HFFc6 (cell line): ENCODE data around the gene PRM1. TPM values are rescaled to one million over a fixed set of nuclear protein-coding genes. Genes with fewer than 3 reads are reported as not detected.

Experiments
- DNase-seq: peaks from one replicate; pipeline ENCODE4 v3.0.0-alpha.2; 2018
- H3K27ac Mint-ChIP-seq: 2 replicates; pipeline ENCODE4 v1.8.0; 2020; ENCODE audit warnings: mild to moderate bottlenecking, mixed read lengths
- H3K27me3 Mint-ChIP-seq: 2 replicates; pipeline ENCODE4 v1.8.0; 2021; ENCODE audit warnings: mild to moderate bottlenecking, moderate library complexity, mixed read lengths; ENCODE audit not compliant: insufficient read depth
- H3K36me3 Mint-ChIP-seq: 2 replicates; pipeline ENCODE4 v1.8.0; 2021; ENCODE audit warnings: low read depth, mixed read lengths
- H3K4me1 Mint-ChIP-seq: 2 replicates; pipeline ENCODE4 v1.8.0; 2020; ENCODE audit warnings: low read depth, mixed read lengths
- H3K4me3 Mint-ChIP-seq: 2 replicates; pipeline ENCODE4 v1.8.0; 2020; ENCODE audit warnings: mild to moderate bottlenecking, moderate library complexity, mixed read lengths
- H3K9me3 Mint-ChIP-seq: 2 replicates; pipeline ENCODE4 v1.8.0; 2020; ENCODE audit warnings: mild to moderate bottlenecking, mixed read lengths
- CTCF ChIP-seq: fragments of 200-600 bp; sonication (generic); IDR thresholded peaks from 2 replicates; pipeline ENCODE4 v1.5.0; 2021; ENCODE audit warnings: antibody characterized with exemption, mild to moderate bottlenecking
- total RNA-seq, 6 experiments: library from RNA; stranded (reverse); fragmentation: NEBNext Ultra II Directional; extraction: Animal tissue kit (Norgen Biotek cat#: 25700); gene quantifications; 2 replicates in 1 of 6; 3 replicates in 5 of 6; pipeline ENCODE4 v1.2.3, GENCODE V29; 2021

Gene PRM1
- total RNA-seq, 6 experiments from 2014 or later: not detected

DNA sequence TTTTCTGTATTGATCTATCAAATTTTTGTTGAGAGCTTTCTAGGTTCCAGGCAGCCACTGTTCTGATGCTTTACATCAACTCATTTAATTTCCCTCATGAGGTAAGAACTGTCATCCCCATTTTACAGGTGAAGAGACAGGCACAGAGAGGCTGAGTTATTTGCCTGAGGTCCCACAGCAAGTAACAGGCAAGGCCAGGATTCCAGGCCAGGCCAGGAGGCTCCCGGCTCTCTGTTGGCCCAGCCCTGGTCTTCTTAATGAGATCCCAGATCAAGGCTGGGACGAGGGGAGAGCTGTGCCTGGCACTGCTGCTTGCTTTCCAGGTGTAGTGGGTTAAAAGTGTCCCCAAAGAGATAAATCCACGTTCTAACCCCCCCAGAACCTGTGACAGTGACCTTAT lies 41.7 kb upstream of the PRM1 start:
- Mint-ChIP-seq H3K27ac (no peak overlapping the region), H3K9me3 (no peaks in the 10 kb centered on the region), H3K27me3 (peaks cover 3% of the 10 kb centered on the region; the same call in 1 of the 2 replicates), H3K36me3 (no peaks in the 10 kb centered on the region), H3K4me1 (peaks cover 10% of the 10 kb centered on the region), H3K4me3 (no peak overlapping the region)
- no peak for TF ChIP-seq CTCF
- DNase-seq: no peak

DNA sequence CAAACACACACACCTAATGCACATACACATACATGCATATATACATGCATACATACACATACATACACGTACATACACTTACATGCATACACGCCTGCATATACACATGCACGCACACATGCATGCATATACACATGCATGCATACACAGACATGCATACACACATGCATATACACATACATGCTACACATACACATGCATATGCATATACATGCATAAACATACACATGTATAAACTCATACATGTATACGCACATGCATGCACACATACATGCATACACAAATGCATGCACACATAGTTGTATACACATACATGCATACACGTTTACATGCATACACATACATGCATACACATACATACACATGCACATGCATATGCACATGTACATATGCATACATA lies 40.5 kb upstream of the PRM1 start:
- Mint-ChIP-seq H3K27ac (no peak overlapping the region), H3K4me1 (no peaks in the 10 kb centered on the region), H3K4me3 (no peak overlapping the region), H3K9me3 (no peaks in the 10 kb centered on the region), H3K27me3 (peaks cover 5% of the 10 kb centered on the region), H3K36me3 (no peaks in the 10 kb centered on the region)
- DNase-seq: no peak
- TF ChIP-seq CTCF: no peak

DNA sequence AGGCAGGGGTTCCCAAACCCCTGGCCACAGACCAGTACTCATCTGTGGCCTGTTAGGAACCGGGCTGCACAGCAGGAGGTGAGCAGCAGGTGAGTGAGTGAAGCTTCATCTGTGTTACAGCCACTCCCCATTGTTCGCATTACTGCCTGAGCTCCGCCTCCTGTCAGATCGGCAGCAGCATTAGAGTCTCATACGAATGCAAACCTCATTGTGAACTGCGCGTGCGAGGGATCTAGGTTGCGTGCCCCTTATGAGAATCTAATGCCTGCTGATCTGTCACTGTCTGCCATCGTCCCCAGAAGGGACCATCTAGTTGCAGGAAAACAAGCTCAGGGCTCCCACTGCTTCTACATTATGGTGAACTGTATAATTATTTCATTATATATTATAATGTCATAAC lies 39.0 kb upstream of the PRM1 start:
- Mint-ChIP-seq H3K4me3 (no peak overlapping the region), H3K4me1 (peaks cover 12% of the 10 kb centered on the region), H3K27me3 (peaks cover 5% of the 10 kb centered on the region), H3K27ac (no peak overlapping the region), H3K9me3 (no peaks in the 10 kb centered on the region), H3K36me3 (no peaks in the 10 kb centered on the region)
- DNase-seq: no peak
- no peak for TF ChIP-seq CTCF

- H3K9me3 Mint-ChIP-seq: no peaks in the 10 kb centered on the region
- peaks cover 5% of the 10 kb centered on the region for H3K27me3 Mint-ChIP-seq
- H3K27ac Mint-ChIP-seq: no peak overlapping the region
- H3K4me3 Mint-ChIP-seq: no peak overlapping the region
- no peaks in the 10 kb centered on the region for H3K36me3 Mint-ChIP-seq
- H3K4me1 Mint-ChIP-seq: peaks cover 16% of the 10 kb centered on the region
- DNase-seq: no peak
- TF ChIP-seq CTCF: no peak
Observed at GRCh38 chr16:11319529-11320146, 38.5 kb upstream of the PRM1 start.

DNA sequence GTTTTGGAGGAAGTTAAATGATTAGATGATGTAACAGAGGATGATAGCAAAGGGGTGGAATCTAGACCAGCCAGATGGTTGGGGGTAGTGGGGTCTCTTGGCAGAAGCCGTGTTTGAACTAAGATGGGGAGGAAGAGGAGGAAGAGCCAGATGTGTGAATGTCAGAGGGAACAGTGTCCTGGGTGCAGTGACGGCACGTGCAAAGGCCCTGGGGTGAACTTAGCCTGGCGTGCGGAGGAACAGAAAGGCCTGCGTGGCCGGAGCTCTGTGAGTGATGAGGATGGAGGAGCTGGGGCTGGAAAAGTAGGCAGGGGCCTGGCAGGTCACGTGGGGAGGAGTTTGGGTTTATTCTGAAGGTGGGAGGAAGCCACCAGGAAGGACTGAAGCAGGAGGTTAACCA lies 37.7 kb upstream of the PRM1 start:
- Mint-ChIP-seq H3K4me1 (peaks cover 19% of the 10 kb centered on the region), H3K27ac (no peak overlapping the region), H3K27me3 (peaks cover 3% of the 10 kb centered on the region; the same call in 1 of the 2 replicates), H3K36me3 (no peaks in the 10 kb centered on the region), H3K4me3 (no peak overlapping the region), H3K9me3 (no peaks in the 10 kb centered on the region)
- no peak for DNase-seq
- no peak for TF ChIP-seq CTCF
